GM12801 (cell line): ENCODE data around the gene SF3A2.

ENCODE experiments used
- CTCF ChIP-seq: IDR thresholded peaks from one replicate; pipeline ENCODE4 v1.5.1; 2011; ENCODE audit warnings: control low read depth; ENCODE audit not compliant: insufficient read length; ENCODE audit errors: extremely low read depth

SF3A2 gene

DNA sequence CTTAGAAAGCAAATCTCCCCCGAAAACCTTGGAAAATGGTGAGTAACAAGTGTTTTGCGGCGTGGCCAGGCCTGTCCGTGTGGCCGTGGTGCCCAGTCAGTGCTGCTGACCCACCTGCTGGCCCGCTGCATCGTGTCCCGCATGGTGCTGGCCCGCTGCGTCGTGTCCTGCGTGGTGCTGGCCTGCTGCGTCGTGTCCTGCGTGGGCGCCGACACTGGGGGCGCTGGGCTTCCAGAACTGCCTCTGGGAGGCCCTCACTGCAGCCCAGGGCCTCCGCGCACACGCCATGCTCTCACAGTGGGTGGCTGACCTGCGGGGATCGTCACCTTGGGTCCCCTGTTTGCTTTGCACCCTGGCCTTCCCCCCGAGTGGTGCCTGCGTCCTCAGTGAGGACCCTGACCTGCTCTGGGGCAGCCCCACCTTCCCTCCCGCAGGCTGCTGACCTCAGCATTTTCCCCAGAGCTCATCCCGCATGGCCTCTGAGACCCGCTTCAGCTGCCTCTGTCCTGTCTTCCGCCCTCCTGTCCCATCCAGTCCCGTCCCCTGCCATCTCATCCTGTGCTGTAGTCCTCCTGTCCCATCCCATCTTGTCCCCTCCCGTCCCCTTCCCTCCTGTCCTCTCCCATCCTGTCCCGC is 11.1 kb upstream of the SF3A2 start:
- TF ChIP-seq CTCF = no peak

DNA sequence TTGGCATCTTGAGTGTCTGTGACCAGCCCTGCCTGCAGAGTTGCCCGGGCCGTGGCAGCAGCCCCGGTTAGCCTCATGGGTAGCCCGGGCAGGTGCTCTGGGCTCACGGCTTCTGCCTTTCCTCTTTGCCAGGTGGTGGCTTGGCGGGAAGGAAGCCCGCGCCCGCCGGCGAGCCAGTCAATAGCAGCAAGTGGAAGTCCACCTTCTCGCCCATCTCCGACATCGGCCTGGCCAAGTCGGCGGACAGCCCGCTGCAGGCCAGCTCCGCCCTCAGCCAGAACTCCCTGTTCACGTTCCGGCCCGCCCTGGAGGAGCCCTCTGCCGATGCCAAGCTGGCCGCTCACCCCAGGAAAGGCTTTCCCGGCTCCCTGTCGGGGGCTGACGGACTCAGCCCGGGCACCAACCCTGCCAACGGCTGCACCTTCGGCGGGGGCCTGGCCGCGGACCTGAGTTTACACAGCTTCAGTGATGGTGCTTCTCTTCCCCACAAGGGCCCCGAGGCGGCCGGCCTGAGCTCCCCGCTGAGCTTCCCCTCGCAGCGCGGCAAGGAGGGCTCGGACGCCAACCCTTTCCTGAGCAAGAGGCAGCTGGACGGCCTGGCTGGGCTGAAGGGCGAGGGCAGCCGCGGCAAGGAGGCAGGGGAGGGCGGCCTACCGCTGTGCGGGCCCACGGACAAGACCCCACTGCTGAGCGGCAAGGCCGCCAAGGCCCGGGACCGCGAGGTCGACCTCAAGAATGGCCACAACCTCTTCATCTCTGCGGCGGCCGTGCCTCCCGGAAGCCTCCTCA is 10.4 kb upstream of the SF3A2 start:
- no peak for TF ChIP-seq CTCF

DNA sequence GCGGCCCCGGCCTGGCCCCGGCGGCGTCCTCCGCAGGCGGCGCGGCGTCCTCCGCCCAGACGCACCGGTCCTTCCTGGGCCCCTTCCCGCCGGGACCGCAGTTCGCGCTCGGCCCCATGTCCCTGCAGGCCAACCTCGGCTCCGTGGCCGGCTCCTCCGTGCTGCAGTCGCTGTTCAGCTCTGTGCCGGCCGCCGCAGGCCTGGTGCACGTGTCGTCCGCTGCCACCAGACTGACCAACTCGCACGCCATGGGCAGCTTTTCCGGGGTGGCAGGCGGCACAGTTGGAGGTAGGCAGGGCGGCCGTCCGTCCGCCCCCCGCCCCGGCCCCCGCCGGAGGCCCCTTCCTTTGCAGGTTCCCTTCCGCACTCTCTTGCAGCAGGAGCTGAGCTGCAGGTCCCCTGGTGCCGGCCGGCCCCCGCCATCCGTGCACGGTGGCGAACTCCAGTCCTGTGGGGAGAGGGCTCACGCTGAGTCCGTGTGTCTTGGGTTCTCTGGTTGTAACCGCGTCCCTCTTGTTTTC is 9.7 kb upstream of the SF3A2 start:
- no peak for TF ChIP-seq CTCF

DNA sequence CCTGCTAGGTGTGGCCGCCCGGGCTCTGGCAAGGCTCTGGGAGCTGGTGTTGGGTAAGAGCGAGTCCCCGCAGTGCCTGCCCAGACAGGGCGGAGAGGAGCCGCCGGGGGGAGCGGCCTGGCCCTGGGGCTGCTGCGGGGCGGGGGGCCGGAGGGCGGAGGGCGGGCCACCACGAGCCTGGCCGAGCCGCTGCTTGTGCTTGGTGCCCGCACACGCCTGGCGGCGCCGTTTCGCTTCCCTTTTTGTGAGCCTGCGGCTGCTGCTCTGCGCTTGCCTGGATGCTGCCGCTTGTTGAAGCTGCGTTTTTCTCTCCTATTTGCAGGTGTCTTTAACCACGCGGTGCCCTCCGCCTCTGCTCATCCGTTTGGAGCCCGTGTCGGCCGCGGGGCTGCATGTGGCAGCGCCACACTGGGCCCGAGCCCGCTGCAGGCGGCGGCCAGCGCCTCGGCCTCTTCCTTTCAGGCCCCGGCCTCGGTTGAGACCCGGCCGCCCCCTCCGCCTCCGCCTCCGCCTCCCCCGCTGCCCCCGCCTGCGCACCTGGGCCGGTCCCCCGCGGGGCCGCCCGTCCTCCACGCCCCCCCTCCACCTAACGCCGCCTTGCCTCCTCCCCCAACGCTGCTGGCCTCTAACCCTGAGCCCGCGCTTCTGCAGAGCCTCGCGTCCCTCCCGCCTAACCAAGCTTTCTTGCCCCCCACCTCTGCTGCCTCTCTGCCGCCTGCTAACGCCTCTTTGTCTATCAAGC is 9.0 kb upstream of the SF3A2 start:
- no peak for TF ChIP-seq CTCF

DNA sequence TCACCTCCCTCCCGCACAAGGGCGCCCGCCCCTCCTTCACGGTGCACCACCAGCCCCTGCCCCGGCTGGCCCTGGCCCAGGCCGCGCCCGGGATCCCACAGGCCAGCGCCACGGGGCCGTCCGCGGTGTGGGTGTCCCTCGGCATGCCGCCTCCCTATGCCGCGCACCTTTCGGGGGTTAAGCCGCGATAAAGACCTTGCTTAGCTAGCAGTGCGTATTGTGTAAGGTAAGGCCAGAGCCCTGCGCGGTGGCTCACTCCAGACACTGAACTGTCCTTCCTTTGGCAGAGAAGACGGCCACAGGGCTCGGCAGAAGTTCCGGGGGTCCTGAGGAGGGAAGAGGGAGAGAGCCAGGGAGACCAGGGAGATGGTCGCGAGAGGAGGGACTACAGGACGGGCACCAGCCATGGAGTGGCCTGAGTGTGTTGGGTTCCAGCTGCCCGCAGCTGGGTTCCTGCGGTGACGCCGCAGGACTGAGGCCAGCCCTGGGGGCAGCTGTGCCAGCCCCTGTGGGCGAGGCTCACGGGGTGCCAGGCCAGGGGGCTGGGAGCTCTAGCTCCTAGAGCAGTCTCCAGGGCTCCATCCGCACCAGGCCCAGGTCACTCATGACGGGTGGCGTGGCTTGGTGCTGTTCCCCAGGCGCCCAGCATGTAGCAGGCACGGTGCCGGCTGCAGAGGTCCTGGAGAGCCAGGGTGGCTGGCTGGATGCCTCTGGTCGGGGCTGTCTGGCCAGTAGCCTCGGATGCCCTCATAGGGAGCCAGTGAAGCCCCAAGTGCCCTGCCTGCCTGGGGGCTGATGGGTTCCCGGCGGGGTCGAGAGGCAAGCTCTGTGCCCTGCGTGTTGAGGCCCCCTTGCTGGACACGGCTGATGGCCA is 8.2 kb upstream of the SF3A2 start:
- no peak for TF ChIP-seq CTCF

DNA sequence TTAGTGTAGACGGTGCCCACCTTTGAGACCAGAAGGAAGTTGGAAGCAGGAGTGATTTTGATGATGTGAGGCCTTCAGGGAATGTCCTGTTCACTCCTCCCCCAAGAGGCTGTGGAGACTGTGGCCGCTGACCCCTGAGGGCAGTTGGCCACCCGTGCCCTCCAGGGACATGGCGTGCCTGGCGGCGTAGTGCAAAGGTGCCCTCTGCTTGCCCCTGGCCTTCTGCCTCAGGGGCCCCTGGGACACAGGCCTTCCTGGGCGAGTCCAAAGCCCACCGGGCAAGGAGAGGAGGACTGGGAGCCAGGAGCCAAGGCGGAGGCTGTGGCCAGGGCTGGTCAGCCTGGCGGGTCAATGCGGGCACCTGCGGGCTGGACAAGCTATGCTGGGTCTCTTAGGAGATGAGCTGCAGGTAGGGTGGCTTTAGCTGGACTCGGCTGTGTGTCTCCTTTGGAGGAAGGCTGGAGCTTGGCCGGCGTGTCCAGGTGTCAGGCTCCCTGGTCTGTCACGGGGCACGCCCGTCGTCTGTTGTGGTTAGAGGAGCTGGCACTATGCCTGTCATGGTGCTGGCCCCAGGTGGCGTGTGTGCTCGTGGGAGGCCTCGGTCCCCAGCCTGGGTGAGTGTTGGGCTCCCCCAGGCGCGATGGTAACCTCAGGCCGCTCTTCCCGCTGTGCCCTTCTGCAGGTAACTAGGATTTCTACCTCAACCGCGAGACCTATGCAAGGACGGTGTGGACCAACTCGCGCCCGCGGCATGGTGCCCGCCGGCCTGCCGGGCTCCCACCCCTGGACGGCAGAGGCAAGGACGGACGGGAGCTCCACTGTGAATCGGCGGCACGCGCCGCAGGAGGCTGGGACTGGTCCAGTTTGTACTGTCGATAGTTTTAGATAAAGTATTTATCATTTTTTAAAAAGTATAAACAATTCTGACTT is 7.3 kb upstream of the SF3A2 start:
- no peak for TF ChIP-seq CTCF
